Mammary epithelial cell (primary cell): Measurements from ENCODE around the gene ATP11A.

Experiments used
- EZH2 ChIP-seq: IDR thresholded peaks from 2 replicates; pipeline ENCODE4 v1.6.1; 2012; ENCODE audit warnings: low read length, inconsistent platforms, borderline replicate concordance
- TF ChIP-seq, protein P1 (sequence below), 2 donors: IDR thresholded peaks in 1 of 2; conservative IDR thresholded peaks in 1 of 2; 2 replicates each; pipeline ENCODE4 v1.5.1; 2011 to 2012; ENCODE audit warnings: inconsistent platforms in 2 of 2, low read length in 2 of 2, mild to moderate bottlenecking in 2 of 2, control low read depth in 1 of 2, low read depth in 1 of 2; ENCODE audit not compliant: insufficient read depth in 1 of 2; ENCODE audit errors: extremely low read depth in 1 of 2

DNA sequence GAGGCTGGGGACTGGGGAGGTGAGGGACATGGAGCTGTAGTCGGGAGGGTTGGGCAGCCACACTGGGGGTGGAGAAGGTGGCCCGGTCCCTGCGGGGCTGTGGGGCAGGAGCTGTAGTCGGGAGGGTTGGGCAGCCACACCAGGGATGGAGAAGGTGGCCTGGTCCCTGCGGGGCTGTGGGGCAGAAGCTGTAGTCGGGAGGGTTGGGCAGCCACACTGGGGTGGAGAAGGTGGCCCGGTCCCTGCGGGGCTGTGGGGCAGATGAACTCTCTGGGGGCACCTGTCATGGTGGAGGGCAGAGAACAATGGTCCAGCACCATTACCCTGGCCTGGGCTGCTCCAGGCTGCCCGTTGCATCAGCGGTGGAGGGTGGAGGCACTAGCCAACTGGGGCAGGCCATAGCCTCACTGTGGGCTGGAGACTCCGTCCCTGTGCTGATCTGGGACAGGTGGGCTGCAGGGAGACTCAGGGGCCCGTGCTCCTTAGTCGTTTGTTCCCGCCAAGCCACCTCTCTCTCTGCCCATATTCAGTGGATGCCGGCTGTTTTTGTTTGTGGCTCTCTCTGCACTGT, 51.4 kb downstream of the ATP11A start:
- no peak for TF ChIP-seq EZH2
- TF ChIP-seq, protein P1, sequence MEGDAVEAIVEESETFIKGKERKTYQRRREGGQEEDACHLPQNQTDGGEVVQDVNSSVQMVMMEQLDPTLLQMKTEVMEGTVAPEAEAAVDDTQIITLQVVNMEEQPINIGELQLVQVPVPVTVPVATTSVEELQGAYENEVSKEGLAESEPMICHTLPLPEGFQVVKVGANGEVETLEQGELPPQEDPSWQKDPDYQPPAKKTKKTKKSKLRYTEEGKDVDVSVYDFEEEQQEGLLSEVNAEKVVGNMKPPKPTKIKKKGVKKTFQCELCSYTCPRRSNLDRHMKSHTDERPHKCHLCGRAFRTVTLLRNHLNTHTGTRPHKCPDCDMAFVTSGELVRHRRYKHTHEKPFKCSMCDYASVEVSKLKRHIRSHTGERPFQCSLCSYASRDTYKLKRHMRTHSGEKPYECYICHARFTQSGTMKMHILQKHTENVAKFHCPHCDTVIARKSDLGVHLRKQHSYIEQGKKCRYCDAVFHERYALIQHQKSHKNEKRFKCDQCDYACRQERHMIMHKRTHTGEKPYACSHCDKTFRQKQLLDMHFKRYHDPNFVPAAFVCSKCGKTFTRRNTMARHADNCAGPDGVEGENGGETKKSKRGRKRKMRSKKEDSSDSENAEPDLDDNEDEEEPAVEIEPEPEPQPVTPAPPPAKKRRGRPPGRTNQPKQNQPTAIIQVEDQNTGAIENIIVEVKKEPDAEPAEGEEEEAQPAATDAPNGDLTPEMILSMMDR (conservative IDR thresholded peaks at IDR 0.05 in 1 of 2, IDR thresholded peaks at IDR 0.05 in 1 of 2; ENCODE audit: extremely low read depth in 1 of 2, insufficient read depth in 1 of 2, low read depth in 1 of 2, low read length in 2 of 2) = no peak
